HepG2 (cell line): ENCODE data around the gene RMND5A. TPM values are rescaled to one million over a fixed set of nuclear protein-coding genes. Genes with fewer than 3 reads are reported as not detected.

Experiments
- CAMTA2 ChIP-seq: sonication (generic); formaldehyde crosslinking; IDR thresholded peaks from 2 replicates; pipeline ENCODE4 v1.4.0; 2020; ENCODE audit warnings: mild to moderate bottlenecking, missing genetic modification reagents, borderline replicate concordance
- EHMT2 ChIP-seq: fragments of 200-600 bp; sonication (generic); IDR thresholded peaks from 2 replicates; pipeline ENCODE4 v1.7.0; 2017; ENCODE audit warnings: antibody characterized with exemption, low read depth, low read length, borderline replicate concordance
- FOXP4 ChIP-seq: sonication (generic); formaldehyde crosslinking; IDR thresholded peaks from 2 replicates; pipeline ENCODE4 v1.4.0; 2020; ENCODE audit warnings: missing genetic modification reagents
- HNF1A ChIP-seq, 2 experiments: sonication (generic) in 1 of 2; formaldehyde crosslinking in 1 of 2; IDR thresholded peaks; 2 replicates each; pipeline versions ENCODE4 v1.4.0 to v1.6.1; 2016 to 2020; ENCODE audit warnings: borderline replicate concordance in 1 of 2, low read depth in 1 of 2, mild to moderate bottlenecking in 1 of 2, missing genetic modification reagents in 1 of 2
- HNRNPLL ChIP-seq: fragments of 200-400 bp; formaldehyde crosslinking; IDR thresholded peaks from 2 replicates; pipeline ENCODE4 v1.6.1; 2017; ENCODE audit warnings: mild to moderate bottlenecking, low read depth, low read length; ENCODE audit not compliant: poor library complexity, severe bottlenecking
- MIXL1 ChIP-seq: IDR thresholded peaks from 2 replicates; pipeline ENCODE4 v1.6.1; 2016
- MXI1 ChIP-seq: IDR thresholded peaks from 3 replicates; pipeline ENCODE4 v1.6.1; 2012; ENCODE audit warnings: low read depth, low read length, inconsistent platforms, borderline replicate concordance
- NFYC ChIP-seq: IDR thresholded peaks from 2 replicates; pipeline ENCODE4 v1.6.1; 2016; ENCODE audit warnings: missing genetic modification reagents, missing compliant biosample characterization
- PLSCR1 ChIP-seq: sonication (generic); formaldehyde crosslinking; IDR thresholded peaks from 2 replicates; pipeline ENCODE4 v1.5.0; 2020; ENCODE audit warnings: missing genetic modification reagents, mild to moderate bottlenecking, borderline replicate concordance
- SMC3 ChIP-seq: IDR thresholded peaks from 2 replicates; pipeline ENCODE4 v1.6.1; 2011; ENCODE audit warnings: low read length, improper control_type of control experiment
- ZNF143 ChIP-seq: sonication (generic); formaldehyde crosslinking; IDR thresholded peaks from 2 replicates; pipeline ENCODE4 v1.4.0; 2020; ENCODE audit warnings: missing genetic modification reagents
- ZNF30 ChIP-seq: sonication (generic); formaldehyde crosslinking; IDR thresholded peaks from 2 replicates; pipeline ENCODE4 v1.5.0; 2020; ENCODE audit warnings: mild to moderate bottlenecking, missing genetic modification reagents
- ZNF503 ChIP-seq: sonication (generic); formaldehyde crosslinking; IDR thresholded peaks from 2 replicates; pipeline ENCODE4 v1.4.0; 2020; ENCODE audit warnings: missing genetic modification reagents
- ZNF552 ChIP-seq: sonication (generic); formaldehyde crosslinking; IDR thresholded peaks from 2 replicates; pipeline ENCODE4 v1.9.0; 2022; ENCODE audit warnings: missing genetic modification reagents, mild to moderate bottlenecking, borderline replicate concordance
- ZNF773 ChIP-seq: sonication (generic); formaldehyde crosslinking; IDR thresholded peaks from 2 replicates; pipeline ENCODE4 v1.4.0; 2020; ENCODE audit warnings: missing genetic modification reagents, borderline replicate concordance
- polyA plus RNA-seq, 8 experiments: library from polyadenylated mRNA; depleted of rRNA in 3 of 8; stranded (reverse) in 7 of 8; unstranded in 1 of 8; fragments of >200 nt; fragmentation: Illumina TruSeq in 4 of 8; extraction: Trizol in 4 of 8; gene quantifications; 2 replicates each; pipeline versions ENCODE4 v1.2.1 to v1.2.3, GENCODE V29; 2011 to 2016; ENCODE audit warnings: low read depth in 4 of 8, missing spikeins in 1 of 8, mixed read lengths in 1 of 8; ENCODE audit not compliant: insufficient read depth in 1 of 8
- total RNA-seq, 5 experiments: library from RNA; depleted of rRNA; stranded (reverse); fragments of >200 nt; fragmentation: Illumina TruSeq; extraction: Trizol; gene quantifications; 2 replicates each; pipeline ENCODE4 v1.2.3, GENCODE V29; 2016; ENCODE audit warnings: low read depth in 1 of 5
- TF ChIP-seq, protein P1 (sequence below): sonication (generic); formaldehyde crosslinking; IDR thresholded peaks from 2 replicates; pipeline ENCODE4 v1.5.1; 2020; ENCODE audit warnings: missing genetic modification reagents, mild to moderate bottlenecking, borderline replicate concordance

The RMND5A gene
- total and polyA plus RNA-seq, 2 of the 13 experiments (the other 11 are each of a cell fraction or from before 2014, with no cell fraction given), result 31.0 to 66.4 TPM

DNA sequence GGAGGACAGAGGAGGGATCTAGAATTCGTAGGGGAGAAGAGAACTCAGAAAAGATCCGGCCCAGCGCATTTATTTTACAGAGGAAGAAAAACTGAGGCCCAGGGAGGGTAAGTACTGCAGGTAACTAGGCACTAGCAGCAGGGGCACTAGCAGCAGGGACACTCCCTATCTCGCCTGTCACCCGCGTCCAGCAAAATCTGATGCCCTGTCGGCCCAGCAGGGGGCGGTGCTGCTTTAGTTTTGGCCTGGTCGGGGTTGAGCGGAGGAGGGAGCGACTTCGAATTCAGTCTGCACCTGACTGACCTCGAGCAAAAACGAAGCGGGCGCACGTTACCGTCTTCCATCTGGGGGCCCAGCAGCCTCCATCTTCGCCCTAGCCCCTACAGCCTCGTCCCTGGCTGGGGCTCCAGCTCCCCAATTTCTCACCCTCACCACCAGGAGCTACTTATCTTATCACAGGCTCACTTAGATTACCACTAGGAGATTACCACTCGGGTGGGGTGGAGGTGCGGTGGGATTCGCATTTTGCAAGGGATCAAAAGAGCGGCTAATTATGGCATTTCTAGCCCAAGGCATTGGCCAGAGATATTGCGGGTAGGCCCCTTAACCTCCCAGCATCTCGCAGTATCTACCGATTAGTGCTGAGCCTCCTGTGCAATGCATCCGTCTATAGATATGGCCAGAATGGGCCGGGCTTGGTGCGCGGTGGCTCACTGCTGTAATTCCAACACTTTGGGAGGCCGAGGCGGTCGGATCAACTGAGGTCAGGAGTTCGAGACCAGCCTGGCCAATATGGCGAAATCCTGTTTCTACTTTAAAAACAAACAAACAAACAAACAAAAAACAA is 88.4 kb downstream of the RMND5A start (continued):
- no peak for TF ChIP-seq CAMTA2 (CRISPR knock-in tag)
- no peak for TF ChIP-seq HNRNPLL
- TF ChIP-seq SMC3, result peak; percentile 90
- no peak for TF ChIP-seq HNF1A (IDR thresholded peaks at IDR 0.05; ENCODE audit: low read depth)
- TF ChIP-seq HNF1A (CRISPR knock-in tag; IDR thresholded peaks at IDR 0.05; ENCODE audit: borderline replicate concordance), result no peak
- TF ChIP-seq FOXP4 (CRISPR knock-in tag), result peak; percentile 25; the same call in 1 of the 2 replicates
- 0 out of 3 replicates have a peak, but pooled peaks have one; percentile 23 for TF ChIP-seq MXI1
- no peak for TF ChIP-seq ZNF503 (CRISPR knock-in tag)
- peak; percentile 49; the same call in 1 of the 2 replicates for TF ChIP-seq MIXL1 (CRISPR knock-in tag)
- no peak for TF ChIP-seq NFYC (CRISPR knock-in tag)
- peak; percentile 38; the same call in 1 of the 2 replicates for TF ChIP-seq ZNF143 (CRISPR knock-in tag)
- no peak for TF ChIP-seq PLSCR1
- TF ChIP-seq, protein P1, sequence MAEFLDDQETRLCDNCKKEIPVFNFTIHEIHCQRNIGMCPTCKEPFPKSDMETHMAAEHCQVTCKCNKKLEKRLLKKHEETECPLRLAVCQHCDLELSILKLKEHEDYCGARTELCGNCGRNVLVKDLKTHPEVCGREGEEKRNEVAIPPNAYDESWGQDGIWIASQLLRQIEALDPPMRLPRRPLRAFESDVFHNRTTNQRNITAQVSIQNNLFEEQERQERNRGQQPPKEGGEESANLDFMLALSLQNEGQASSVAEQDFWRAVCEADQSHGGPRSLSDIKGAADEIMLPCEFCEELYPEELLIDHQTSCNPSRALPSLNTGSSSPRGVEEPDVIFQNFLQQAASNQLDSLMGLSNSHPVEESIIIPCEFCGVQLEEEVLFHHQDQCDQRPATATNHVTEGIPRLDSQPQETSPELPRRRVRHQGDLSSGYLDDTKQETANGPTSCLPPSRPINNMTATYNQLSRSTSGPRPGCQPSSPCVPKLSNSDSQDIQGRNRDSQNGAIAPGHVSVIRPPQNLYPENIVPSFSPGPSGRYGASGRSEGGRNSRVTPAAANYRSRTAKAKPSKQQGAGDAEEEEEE (CRISPR knock-in tag), result 0 out of 2 replicates have a peak, but pooled peaks have one; percentile 26
- 0 out of 2 replicates have a peak, but pooled peaks have one; percentile 53 for TF ChIP-seq ZNF552 (CRISPR knock-in tag)
- TF ChIP-seq EHMT2, result no peak
- TF ChIP-seq ZNF773 (CRISPR knock-in tag), result no peak
- TF ChIP-seq ZNF30 (CRISPR knock-in tag), result no peak
